HEK293 (cell line): Measurements from ENCODE around the gene CFAP58.

Source experiments
- KLF1 ChIP-seq: fragments of 450-650 bp; formaldehyde crosslinking; IDR thresholded peaks from 2 replicates; pipeline ENCODE4 v1.5.1; 2016; ENCODE audit warnings: missing biosample characterization, missing genetic modification characterization
- KLF8 ChIP-seq: fragments of 450-650 bp; formaldehyde crosslinking; IDR thresholded peaks from 2 replicates; pipeline ENCODE4 v1.5.1; 2016; ENCODE audit warnings: missing biosample characterization, missing genetic modification characterization
- MEIS1 ChIP-seq: sonication (generic); formaldehyde crosslinking; IDR thresholded peaks from 2 replicates; pipeline ENCODE4 v1.8.1; 2022; ENCODE audit warnings: missing genetic modification reagents, mild to moderate bottlenecking, borderline replicate concordance
- PRDM1 ChIP-seq: fragments of 450-650 bp; formaldehyde crosslinking; IDR thresholded peaks from 2 replicates; pipeline ENCODE4; 2016; ENCODE audit warnings: missing biosample characterization, missing genetic modification characterization
- ZBTB20 ChIP-seq: fragments of 450-650 bp; formaldehyde crosslinking; IDR thresholded peaks from 2 replicates; pipeline ENCODE4 v1.5.1; 2016; ENCODE audit warnings: missing biosample characterization, missing genetic modification characterization
- ZBTB7A ChIP-seq: fragments of 450-650 bp; formaldehyde crosslinking; IDR thresholded peaks from 2 replicates; pipeline ENCODE4 v1.5.1; 2016; ENCODE audit warnings: low read depth, missing biosample characterization, missing genetic modification characterization
- ZNF132 ChIP-seq: fragments of 450-650 bp; formaldehyde crosslinking; IDR thresholded peaks from 2 replicates; pipeline ENCODE4 v1.5.1; 2017; ENCODE audit warnings: missing biosample characterization, missing genetic modification characterization, borderline replicate concordance
- ZNF155 ChIP-seq: fragments of 450-650 bp; formaldehyde crosslinking; IDR thresholded peaks from 2 replicates; pipeline ENCODE4 v1.5.1; 2016; ENCODE audit warnings: missing biosample characterization, missing genetic modification characterization
- ZNF157 ChIP-seq: fragments of 450-650 bp; formaldehyde crosslinking; IDR thresholded peaks from 2 replicates; pipeline ENCODE4 v1.5.1; 2016; ENCODE audit warnings: missing biosample characterization, missing genetic modification characterization
- ZNF26 ChIP-seq: fragments of 450-650 bp; formaldehyde crosslinking; IDR thresholded peaks from 2 replicates; pipeline ENCODE4 v1.5.1; 2016; ENCODE audit warnings: missing biosample characterization, missing genetic modification characterization
- ZNF274 ChIP-seq, 2 experiments: fragments of 200-500 bp in 1 of 2; fragments of 450-650 bp in 1 of 2; sonication (Bioruptor generic) in 1 of 2; formaldehyde crosslinking in 1 of 2; IDR thresholded peaks; 2 replicates each; pipeline versions ENCODE4 v1.5.1 to v1.6.1; 2014 to 2016; ENCODE audit warnings: borderline replicate concordance in 1 of 2, inconsistent platforms in 1 of 2, low read length in 1 of 2, missing biosample characterization in 1 of 2, missing genetic modification characterization in 1 of 2
- ZNF280D ChIP-seq: fragments of 450-650 bp; formaldehyde crosslinking; IDR thresholded peaks from 2 replicates; pipeline ENCODE4 v1.5.1; 2016; ENCODE audit warnings: missing biosample characterization, missing genetic modification characterization
- ZNF398 ChIP-seq: fragments of 450-650 bp; formaldehyde crosslinking; IDR thresholded peaks from 2 replicates; pipeline ENCODE4 v1.5.1; 2017; ENCODE audit warnings: missing biosample characterization, missing genetic modification characterization
- ZNF416 ChIP-seq: fragments of 450-650 bp; formaldehyde crosslinking; IDR thresholded peaks from 2 replicates; pipeline ENCODE4 v1.5.1; 2016; ENCODE audit warnings: missing biosample characterization, missing genetic modification characterization
- ZNF501 ChIP-seq: fragments of 450-650 bp; formaldehyde crosslinking; IDR thresholded peaks from 2 replicates; pipeline ENCODE4 v1.5.1; 2016; ENCODE audit warnings: missing biosample characterization, missing genetic modification characterization
- ZNF624 ChIP-seq: fragments of 450-650 bp; formaldehyde crosslinking; IDR thresholded peaks from 2 replicates; pipeline ENCODE4 v1.5.1; 2017; ENCODE audit warnings: missing biosample characterization, missing genetic modification characterization
- ZSCAN23 ChIP-seq: fragments of 450-650 bp; formaldehyde crosslinking; IDR thresholded peaks from 2 replicates; pipeline ENCODE4 v1.5.1; 2016; ENCODE audit warnings: missing biosample characterization, missing genetic modification characterization
- TF ChIP-seq, protein P1 (sequence below): fragments of 450-650 bp; formaldehyde crosslinking; IDR thresholded peaks from 2 replicates; pipeline ENCODE4 v1.5.1; 2016; ENCODE audit warnings: missing biosample characterization, missing genetic modification characterization
- TF ChIP-seq, protein P2 (sequence below): fragments of 450-650 bp; formaldehyde crosslinking; IDR thresholded peaks from 2 replicates; pipeline ENCODE4 v1.5.1; 2016; ENCODE audit warnings: missing biosample characterization, missing genetic modification characterization, borderline replicate concordance
- TF ChIP-seq, protein P3 (sequence below): fragments of 450-650 bp; formaldehyde crosslinking; IDR thresholded peaks from 2 replicates; pipeline ENCODE4 v1.5.1; 2016; ENCODE audit warnings: missing biosample characterization, missing genetic modification characterization
- TF ChIP-seq, protein P4 (sequence below): fragments of 450-650 bp; formaldehyde crosslinking; IDR thresholded peaks from 2 replicates; pipeline ENCODE4 v1.5.1; 2016; ENCODE audit warnings: missing biosample characterization, missing genetic modification characterization, low read depth
- TF ChIP-seq, protein P5 (sequence below): fragments of 450-650 bp; formaldehyde crosslinking; IDR thresholded peaks from 2 replicates; pipeline ENCODE4 v1.5.1; 2016; ENCODE audit warnings: missing biosample characterization, missing genetic modification characterization

CFAP58 gene

GRCh38 chr10:104331208-104331838, 22.3 kb upstream of the CFAP58 start (continued):
- TF ChIP-seq ZNF132 (tag by site-specific recombination) = no peak
- TF ChIP-seq ZNF280D (tag by site-specific recombination) = no peak
- TF ChIP-seq ZSCAN23 = no peak
- no peak for TF ChIP-seq ZNF501 (tag by site-specific recombination)
- TF ChIP-seq, protein P1, sequence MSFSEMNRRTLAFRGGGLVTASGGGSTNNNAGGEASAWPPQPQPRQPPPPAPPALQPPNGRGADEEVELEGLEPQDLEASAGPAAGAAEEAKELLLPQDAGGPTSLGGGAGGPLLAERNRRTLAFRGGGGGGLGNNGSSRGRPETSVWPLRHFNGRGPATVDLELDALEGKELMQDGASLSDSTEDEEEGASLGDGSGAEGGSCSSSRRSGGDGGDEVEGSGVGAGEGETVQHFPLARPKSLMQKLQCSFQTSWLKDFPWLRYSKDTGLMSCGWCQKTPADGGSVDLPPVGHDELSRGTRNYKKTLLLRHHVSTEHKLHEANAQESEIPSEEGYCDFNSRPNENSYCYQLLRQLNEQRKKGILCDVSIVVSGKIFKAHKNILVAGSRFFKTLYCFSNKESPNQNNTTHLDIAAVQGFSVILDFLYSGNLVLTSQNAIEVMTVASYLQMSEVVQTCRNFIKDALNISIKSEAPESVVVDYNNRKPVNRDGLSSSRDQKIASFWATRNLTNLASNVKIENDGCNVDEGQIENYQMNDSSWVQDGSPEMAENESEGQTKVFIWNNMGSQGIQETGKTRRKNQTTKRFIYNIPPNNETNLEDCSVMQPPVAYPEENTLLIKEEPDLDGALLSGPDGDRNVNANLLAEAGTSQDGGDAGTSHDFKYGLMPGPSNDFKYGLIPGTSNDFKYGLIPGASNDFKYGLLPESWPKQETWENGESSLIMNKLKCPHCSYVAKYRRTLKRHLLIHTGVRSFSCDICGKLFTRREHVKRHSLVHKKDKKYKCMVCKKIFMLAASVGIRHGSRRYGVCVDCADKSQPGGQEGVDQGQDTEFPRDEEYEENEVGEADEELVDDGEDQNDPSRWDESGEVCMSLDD = no peak
- no peak for TF ChIP-seq KLF1 (tag by site-specific recombination)
- TF ChIP-seq PRDM1 (tag by site-specific recombination) = peak; percentile 94
- TF ChIP-seq ZNF155 (tag by site-specific recombination) = no peak
- TF ChIP-seq, protein P2, sequence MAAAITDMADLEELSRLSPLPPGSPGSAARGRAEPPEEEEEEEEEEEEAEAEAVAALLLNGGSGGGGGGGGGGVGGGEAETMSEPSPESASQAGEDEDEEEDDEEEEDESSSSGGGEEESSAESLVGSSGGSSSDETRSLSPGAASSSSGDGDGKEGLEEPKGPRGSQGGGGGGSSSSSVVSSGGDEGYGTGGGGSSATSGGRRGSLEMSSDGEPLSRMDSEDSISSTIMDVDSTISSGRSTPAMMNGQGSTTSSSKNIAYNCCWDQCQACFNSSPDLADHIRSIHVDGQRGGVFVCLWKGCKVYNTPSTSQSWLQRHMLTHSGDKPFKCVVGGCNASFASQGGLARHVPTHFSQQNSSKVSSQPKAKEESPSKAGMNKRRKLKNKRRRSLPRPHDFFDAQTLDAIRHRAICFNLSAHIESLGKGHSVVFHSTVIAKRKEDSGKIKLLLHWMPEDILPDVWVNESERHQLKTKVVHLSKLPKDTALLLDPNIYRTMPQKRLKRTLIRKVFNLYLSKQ (tag by site-specific recombination) = no peak
- TF ChIP-seq, protein P3, sequence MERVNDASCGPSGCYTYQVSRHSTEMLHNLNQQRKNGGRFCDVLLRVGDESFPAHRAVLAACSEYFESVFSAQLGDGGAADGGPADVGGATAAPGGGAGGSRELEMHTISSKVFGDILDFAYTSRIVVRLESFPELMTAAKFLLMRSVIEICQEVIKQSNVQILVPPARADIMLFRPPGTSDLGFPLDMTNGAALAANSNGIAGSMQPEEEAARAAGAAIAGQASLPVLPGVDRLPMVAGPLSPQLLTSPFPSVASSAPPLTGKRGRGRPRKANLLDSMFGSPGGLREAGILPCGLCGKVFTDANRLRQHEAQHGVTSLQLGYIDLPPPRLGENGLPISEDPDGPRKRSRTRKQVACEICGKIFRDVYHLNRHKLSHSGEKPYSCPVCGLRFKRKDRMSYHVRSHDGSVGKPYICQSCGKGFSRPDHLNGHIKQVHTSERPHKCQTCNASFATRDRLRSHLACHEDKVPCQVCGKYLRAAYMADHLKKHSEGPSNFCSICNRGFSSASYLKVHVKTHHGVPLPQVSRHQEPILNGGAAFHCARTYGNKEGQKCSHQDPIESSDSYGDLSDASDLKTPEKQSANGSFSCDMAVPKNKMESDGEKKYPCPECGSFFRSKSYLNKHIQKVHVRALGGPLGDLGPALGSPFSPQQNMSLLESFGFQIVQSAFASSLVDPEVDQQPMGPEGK (tag by site-specific recombination) = peak; percentile 96
- TF ChIP-seq ZNF398 (tag by site-specific recombination) = peak; percentile 92
- TF ChIP-seq ZNF624 (tag by site-specific recombination) = no peak
- TF ChIP-seq, protein P4, sequence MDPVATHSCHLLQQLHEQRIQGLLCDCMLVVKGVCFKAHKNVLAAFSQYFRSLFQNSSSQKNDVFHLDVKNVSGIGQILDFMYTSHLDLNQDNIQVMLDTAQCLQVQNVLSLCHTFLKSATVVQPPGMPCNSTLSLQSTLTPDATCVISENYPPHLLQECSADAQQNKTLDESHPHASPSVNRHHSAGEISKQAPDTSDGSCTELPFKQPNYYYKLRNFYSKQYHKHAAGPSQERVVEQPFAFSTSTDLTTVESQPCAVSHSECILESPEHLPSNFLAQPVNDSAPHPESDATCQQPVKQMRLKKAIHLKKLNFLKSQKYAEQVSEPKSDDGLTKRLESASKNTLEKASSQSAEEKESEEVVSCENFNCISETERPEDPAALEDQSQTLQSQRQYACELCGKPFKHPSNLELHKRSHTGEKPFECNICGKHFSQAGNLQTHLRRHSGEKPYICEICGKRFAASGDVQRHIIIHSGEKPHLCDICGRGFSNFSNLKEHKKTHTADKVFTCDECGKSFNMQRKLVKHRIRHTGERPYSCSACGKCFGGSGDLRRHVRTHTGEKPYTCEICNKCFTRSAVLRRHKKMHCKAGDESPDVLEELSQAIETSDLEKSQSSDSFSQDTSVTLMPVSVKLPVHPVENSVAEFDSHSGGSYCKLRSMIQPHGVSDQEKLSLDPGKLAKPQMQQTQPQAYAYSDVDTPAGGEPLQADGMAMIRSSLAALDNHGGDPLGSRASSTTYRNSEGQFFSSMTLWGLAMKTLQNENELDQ (tag by site-specific recombination) = no peak
- no peak for TF ChIP-seq ZNF26 (tag by site-specific recombination)
- 0 out of 2 replicates have a peak, but pooled peaks have one; percentile 38 for TF ChIP-seq KLF8 (tag by site-specific recombination)
- no peak for TF ChIP-seq ZNF157
- no peak for TF ChIP-seq ZBTB7A (tag by site-specific recombination)
- TF ChIP-seq, protein P5, sequence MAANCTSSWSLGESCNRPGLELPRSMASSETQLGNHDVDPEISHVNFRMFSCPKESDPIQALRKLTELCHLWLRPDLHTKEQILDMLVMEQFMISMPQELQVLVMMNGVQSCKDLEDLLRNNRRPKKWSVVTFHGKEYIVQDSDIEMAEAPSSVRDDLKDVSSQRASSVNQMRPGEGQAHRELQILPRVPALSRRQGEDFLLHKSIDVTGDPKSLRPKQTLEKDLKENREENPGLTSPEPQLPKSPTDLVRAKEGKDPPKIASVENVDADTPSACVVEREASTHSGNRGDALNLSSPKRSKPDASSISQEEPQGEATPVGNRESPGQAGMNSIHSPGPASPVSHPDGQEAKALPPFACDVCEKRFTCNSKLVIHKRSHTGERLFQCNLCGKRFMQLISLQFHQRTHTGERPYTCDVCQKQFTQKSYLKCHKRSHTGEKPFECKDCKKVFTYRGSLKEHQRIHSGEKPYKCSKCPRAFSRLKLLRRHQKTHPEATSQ (tag by site-specific recombination) = no peak
- TF ChIP-seq ZBTB20 (tag by site-specific recombination) = peak; percentile 90
- TF ChIP-seq ZNF416 = no peak
- TF ChIP-seq MEIS1 (CRISPR knock-in tag) = no peak
- no peak for TF ChIP-seq ZNF274 (IDR thresholded peaks at IDR 0.05; ENCODE audit: low read length)
- TF ChIP-seq ZNF274 (tag by site-specific recombination; IDR thresholded peaks at IDR 0.05; ENCODE audit: borderline replicate concordance) = no peak
